Ureter (tissue), 1 donor: ENCODE measurements around the gene PSAT1. TPM values are rescaled to one million over a fixed set of nuclear protein-coding genes. Genes with fewer than 3 reads are reported as not detected.

Experiments
- DNase-seq: peaks from one replicate; pipeline ENCODE4 v3.0.0-alpha.2; 2020; ENCODE audit warnings: low spot score
- total RNA-seq: library from RNA; stranded (reverse); gene quantifications from one replicate; pipeline ENCODE4 v1.2.4, GENCODE V29; 2023
- donor health status: DM: yes; HTN: yes; CAD: no.

Gene PSAT1
- total RNA-seq, 1 donor from 2014 or later = 139 TPM

GRCh38 chr9:78316166-78316892 is 19.4 kb downstream of the PSAT1 start:
- DNase-seq = no peak

DNA sequence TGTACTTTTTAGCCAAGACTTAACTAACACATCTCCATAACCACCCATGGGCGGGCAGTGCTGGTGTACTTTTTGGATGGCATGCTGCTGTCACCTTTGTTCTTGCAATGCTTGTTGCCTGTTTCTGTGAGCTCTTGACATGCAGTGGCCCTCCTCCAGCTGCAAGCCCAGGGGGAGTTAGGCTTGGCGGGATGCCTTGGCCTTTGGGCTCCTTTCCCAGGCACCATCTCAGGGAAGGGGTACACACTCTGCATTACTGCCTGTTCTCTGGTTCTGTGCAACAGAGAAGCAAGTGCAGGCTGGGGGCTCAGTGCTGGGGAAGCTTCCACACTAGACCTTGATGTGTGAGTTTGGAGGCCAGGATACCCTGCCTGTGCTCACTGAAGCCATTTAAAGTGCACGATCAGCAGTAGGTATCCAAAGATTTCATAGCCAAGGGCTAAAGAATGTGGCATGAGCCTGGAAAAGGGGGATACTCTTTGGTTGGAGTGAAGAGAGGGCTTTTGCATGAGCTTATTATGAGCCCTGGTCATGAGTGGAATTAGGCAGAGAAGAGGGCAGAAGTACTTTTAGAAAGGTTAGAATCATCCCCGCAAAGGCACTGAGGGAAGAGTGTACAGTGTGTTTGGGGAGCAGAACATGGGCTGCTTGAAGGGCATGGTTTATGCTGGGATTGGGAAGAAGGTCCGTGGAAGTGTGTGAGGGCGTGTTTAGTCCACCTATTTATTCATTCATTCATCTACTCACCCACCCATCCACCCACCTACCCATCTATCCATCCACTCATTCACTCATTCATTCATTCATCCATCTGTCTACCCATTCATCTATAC is 22.5 kb downstream of the PSAT1 start:
- no peak for DNase-seq

- no peak for DNase-seq
These were observed 23.2 kb downstream of the PSAT1 start for GRCh38 chr9:78320030-78320693.

- DNase-seq = no peak
These were observed 24.1 kb downstream of the PSAT1 start for GRCh38 chr9:78320875-78321496.

DNA sequence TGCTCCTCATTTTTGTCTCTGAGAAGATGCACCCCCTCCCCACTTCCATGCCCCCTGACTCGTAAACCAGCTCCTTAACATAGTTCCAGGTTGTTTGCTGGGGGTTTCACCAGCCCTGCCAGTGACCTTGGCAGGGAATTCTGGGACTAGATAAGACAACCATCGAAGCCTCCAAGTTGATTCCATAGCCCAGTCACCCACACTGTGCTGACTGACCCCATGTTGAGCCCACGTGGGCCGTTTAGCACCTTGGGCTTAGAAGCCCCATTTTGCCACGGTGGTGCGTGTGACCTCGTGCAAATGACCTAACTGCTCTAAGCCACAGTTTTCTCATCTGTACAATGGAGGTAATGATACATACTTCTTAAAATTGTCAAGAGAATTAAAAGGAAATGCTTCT is 24.6 kb downstream of the PSAT1 start:
- no peak for DNase-seq

GRCh38 chr9:78324068-78324650 is 27.2 kb downstream of the PSAT1 start:
- DNase-seq = no peak

GRCh38 chr9:78324682-78325081 is 27.8 kb downstream of the PSAT1 start:
- no peak for DNase-seq

DNA sequence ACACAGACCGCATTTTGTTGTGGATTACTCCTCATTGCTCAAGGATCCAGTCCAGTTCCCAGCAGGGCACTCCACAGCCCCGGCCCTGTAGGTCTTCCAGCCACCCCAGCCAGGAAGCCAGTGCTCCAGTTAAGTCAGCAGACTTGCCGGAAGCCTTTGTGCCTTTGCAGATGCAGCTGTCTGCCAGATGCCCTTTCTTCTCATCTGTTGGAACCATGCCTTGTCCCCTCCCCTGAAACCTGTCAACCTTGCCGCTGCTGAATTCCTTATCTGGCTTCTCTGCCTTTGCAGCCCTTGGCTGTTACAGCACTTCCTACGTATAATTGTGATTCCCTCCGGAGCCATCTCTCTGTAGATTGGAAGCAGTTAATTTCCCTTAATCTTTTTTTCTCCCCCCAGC is 28.4 kb downstream of the PSAT1 start:
- no peak for DNase-seq

DNA sequence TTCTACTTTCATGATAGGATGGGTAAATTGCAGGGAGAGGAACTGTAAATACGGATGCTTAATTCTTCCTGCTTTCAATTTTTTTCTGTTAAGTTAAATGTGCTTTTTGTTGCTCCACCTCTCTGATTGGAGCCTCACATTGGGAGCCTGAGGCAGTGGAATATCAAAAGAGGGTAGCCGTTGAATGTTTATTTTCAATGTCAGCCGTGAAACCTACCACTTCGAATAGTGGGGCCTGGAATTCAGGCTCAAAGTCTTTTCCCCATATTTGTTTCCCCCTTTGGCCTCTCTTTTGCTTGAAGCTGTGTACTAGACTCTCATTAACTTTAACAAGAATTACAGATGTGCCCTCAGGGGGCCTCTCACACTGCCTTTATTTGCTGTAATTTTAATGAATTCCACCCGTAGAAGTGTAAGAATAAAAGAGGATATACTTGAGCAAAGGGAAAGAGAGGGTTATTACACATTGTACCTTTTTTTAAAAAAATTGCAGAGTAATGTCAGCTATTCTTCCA is 29.0 kb downstream of the PSAT1 start:
- DNase-seq = no peak

GRCh38 chr9:78326564-78326963 is 29.6 kb downstream of the PSAT1 start:
- DNase-seq = no peak

- no peak for DNase-seq
These were observed 35.5 kb downstream of the PSAT1 start for GRCh38 chr9:78332381-78332780.

DNA sequence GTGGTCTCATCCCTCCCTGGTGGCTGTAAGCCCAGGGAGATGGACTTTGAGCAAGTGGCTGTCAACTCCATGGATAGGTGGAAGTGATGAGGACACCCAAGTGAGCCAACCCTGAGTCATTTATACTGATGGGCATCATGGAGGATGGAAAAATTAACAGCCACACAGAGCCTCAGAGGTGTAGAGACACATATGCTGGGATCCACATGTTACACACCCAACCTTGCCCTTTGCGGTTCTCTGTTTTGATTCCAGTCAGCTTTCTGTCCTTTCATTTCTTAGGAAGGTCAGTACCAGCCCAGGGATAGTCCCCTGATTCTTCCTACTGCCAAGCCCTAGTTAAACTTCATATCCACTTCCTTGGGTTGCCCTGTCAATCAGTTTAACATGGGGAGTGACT is 51.9 kb downstream of the PSAT1 start:
- no peak for DNase-seq

DNA sequence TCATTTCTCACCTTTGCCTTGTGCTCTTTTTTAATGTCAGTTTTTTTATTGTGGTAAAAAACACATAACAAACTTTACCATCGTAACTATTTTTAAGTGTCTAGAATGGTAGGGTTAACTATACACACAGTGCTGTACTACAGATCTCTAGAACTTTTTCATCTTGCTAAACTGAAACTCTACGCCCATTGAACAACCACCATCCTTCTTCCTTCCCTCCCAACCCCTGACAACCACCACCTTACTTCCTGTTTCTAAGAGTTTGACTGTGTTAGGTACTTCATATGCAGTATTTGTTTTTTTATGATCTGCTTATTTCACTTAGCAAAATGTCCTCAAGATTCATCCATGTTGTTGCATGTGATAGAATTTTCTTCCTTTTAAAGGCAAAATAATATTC is 54.9 kb downstream of the PSAT1 start:
- no peak for DNase-seq

DNA sequence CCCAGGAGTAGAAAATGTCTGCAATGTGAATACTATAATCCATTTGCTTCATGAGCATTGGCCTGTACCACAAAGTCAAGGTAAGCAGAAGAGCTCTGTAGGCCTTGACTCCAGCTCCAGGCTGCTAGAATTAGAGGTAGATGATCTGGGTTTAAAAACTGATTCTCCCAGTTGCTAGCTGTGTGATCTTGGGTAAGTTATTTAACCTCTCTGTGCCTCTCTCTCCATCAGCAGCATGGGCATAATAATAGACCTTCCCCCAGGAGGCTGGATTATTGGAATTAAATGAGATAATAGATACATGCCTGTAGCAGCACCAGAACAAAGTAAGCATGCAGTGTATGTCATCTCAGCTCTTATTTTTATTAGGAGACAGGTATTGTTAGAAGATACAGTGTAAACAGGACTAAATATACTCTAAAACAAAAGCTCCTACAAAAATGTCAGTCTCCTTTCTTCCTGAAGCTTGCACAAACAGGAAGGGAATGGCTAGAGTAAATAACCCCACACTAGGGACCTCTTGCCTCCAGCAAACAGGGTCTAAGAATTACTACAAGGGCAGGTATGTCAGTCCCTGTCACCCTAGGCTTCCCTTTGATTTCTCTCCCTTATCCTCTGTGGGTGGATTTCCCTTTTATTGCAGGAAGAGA is 57.5 kb downstream of the PSAT1 start:
- no peak for DNase-seq

- no peak for DNase-seq
These were observed 58.1 kb downstream of the PSAT1 start for GRCh38 chr9:78354989-78355388.

DNA sequence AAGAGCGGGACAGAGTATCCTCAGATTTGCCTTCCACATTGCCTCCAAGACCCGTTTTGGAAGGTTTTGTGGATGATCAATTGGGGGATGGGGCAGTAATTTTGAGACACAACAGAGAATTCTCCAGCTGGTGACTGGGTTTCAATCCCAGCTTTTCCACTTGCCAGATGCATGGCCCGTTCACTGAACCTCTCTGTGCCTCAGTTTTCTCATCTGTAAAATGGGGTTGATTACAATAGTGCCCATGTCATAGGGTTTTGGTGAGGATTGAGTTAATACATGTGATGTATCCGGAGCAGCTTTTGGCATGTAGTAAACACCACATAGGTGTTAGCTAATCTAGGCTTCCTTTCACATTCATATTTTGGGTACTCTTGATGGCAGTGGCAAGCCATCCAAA is 59.7 kb downstream of the PSAT1 start:
- DNase-seq = no peak

DNA sequence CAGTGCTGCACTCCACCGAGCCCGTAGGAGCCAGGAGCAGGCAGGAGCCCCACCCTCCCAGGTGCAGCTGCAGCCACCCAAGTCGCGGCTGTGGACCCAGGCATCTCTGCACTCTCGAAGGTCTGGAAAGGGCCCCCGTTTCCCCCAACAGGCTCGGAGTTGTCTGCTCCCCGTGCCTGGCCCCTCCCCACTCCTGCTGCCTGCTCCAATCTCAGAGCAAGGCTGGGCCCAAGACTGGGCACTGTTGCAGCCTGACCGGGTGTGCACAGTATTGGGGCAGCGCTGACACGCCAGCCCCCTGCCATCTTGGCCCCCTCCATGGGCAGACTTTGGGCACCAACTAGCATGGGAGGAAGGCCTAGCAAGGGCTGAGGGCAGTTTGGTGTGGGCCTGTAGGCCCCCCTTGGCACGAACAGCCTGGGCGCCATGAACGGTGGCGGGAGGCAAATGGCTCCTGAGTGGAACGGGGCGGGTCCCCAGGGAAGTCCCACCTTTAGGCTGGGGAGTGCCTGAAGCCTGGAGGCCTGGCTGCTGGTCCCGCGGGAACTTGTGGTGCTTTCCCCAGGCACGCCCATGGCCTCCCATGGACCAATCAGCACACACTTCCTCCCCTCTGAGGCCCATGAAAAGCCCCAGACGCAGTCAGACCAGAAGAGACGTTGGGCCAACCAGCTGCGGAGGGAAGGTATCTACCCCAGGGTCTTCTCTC is 60.4 kb downstream of the PSAT1 start:
- DNase-seq = no peak

DNA sequence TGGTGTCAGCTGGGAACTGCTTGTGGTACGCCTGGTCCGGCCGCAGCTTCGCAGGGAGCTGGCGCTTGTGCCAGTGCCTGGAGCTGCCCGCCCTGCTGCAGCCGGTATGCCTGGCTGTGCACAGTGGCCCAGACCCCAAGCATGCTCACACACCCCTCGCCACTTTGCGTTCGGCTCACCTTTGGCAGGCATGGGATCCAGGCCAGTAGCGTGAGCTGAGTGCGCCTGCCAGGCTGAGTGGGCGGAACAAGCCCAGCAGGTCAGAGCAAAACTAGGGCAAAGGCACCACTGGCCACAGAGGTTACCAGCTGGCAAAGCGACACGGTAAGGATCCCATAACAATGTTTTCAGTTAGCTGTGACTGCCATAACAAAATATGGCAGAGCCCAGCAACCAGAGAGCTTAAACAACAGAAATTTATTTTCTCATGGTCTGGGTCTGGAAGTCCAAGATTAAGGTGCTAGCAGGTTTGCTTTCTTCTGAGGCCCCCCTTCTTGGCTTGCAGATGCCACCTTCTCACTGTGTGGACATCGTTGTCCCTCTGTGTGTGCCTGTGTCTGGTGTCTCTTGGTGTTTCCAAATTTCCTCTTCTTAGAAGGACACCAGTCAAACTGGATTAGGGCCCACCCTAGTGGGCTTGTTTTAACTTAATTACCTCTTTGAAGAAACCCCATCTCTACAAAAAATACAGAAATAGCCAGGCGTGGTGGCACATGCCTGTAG is 61.6 kb downstream of the PSAT1 start:
- peak; percentile 45 for DNase-seq

DNA sequence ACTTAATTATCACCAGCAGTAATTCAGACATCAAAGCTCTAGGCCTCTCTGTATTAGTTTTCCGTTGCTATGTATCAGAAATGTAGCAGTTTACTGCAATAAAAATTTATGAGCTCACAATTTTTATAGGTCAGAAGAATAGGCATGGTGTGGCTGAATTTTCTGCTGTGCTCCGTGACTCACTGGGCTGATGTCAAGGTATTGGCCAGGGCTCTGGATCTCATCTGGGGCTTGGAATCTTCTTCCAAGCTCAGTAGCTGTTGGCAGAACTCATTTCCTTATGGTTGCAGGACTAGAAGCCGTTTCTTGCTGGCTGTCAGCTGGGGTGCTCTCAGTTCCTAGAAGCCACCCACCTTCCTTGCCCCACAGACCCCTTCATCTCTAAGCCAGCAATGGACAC is 66.3 kb downstream of the PSAT1 start:
- DNase-seq = no peak
